ENCODE measurements around the gene INPP5A. TPM values are rescaled to one million over a fixed set of nuclear protein-coding genes. Genes with fewer than 3 reads are reported as not detected.

Gene INPP5A
- total RNA-seq, 2 experiments from 2014 or later = 4.8 to 4.9 TPM

DNA sequence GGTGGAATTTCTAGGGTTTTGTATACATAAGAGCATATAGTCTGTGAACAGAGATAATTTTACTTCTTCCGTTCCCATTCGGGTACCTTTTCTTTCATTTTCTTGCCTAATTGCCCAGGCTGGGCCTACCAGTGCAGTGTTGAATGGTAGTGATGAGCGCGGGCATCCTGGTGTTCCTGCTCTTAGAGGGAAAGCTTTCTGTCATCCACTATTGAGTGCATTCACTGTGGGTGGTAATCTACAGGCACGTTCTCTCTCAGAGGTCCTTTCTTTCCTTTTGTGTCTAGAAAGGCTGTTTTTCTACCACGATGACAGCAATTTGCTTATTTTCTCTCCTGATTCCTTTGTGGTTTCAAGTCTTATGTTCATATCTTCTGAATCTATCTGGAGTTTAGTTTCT lies 65.0 kb downstream of the INPP5A start:
- CTCF ChIA-PET = no interaction called here

DNA sequence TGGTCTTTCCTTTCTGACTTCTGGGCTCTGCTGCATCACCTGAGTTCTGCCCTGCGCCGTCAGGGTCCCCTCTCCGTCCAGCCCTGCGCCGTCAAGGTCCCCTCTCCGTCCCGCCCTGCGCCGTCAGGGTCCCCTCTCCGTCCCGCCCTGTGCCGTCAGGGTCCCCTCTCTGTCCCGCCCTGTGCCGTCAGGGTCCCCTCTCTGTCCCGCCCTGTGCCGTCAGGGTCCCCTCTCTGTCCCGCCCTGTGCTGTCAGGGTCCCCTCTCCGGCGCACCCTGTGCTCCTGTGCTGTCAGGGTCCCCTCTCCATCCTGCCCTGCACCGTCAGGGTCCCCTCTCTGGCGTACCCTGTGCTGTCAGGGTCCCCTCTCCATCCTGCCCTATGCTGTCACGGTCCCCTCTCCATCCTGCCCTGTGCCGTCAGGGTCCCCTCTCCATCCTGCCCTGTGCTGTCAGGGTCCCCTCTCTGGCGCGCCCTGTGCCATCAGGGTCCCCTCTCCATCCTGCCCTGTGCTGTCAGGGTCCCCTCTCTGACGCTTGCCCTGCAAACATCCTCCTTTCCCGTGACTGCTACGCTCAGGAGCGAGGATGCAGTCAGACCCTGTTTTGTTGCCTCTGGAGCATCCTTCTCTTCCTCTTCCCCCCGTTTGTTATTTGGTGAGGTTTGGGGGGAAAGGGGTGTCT lies 66.4 kb downstream of the INPP5A start:
- CTCF ChIA-PET = no interaction called here
- POLR2A ChIA-PET = no interaction called here

More for the DNA sequence above, 65.0 kb downstream of the INPP5A start:
- POLR2A ChIA-PET = no interaction called here

DNA sequence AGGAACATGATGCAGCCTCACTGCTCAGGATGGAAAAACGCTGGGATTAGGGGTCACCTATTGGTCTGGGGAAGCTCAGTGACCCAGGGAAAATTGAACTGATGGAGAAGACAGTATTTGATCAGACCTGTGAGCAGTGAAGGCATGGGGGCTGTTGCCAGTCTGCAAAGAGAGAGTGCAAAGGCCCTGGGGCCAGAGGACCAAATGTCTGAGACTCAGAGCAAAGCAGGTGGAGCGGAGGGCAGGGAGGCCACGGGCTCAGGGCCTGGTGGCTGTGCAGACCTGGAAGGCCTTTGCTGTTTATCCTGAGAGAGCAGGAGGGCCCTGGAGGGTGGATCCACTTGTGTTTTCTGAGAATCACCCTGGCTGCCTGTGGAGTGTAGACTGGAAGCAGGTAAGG lies 67.1 kb downstream of the INPP5A start:
- CTCF ChIA-PET = no interaction called here
- POLR2A ChIA-PET = no interaction called here

DNA sequence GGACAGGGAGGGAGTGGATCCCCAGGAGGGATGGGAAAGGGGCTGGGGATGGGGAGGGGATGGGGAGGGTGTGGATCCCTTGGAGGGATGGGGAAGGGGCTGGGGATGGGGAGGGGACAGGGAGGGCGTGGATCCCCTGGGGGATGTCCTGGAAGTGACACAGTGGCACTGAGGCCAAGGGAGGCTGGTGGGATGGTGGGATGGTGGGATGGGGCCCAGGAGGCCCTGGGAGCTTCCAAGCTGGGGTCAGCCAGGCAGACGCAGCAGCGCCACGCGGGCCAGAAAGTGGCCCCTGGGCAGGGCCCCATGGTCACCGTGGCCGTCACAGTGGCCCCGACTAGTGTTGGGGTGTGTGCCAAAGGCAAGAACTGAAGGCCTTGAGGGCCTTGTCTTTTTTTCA lies 67.8 kb downstream of the INPP5A start:
- ChIA-PET POLR2A (no interaction called here), CTCF (no interaction called here)

DNA sequence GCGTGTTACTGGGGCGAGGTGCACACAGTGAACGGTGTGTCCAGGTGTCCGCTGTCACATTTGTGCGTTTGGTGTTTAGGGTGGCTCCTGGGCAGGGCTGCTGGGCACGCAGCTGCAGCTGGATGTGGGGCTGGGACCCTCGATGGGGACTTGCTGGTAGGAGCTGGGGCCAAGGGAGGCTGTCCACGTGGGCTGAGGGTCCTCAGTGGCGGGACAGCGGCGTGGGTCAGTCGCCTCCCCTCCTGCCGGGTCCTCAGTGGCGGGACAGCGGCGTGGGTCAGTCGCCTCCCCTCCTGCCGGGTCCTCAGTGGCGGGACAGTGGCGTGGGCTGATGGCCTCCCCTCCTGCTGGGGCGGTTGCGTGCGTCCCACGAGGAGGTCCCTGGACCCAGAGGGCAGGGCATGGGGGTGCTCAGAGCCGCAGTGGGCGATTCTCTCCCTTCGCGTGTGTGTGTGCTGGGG lies 68.5 kb downstream of the INPP5A start:
- ChIA-PET CTCF (no interaction called here), POLR2A (no interaction called here)

DNA sequence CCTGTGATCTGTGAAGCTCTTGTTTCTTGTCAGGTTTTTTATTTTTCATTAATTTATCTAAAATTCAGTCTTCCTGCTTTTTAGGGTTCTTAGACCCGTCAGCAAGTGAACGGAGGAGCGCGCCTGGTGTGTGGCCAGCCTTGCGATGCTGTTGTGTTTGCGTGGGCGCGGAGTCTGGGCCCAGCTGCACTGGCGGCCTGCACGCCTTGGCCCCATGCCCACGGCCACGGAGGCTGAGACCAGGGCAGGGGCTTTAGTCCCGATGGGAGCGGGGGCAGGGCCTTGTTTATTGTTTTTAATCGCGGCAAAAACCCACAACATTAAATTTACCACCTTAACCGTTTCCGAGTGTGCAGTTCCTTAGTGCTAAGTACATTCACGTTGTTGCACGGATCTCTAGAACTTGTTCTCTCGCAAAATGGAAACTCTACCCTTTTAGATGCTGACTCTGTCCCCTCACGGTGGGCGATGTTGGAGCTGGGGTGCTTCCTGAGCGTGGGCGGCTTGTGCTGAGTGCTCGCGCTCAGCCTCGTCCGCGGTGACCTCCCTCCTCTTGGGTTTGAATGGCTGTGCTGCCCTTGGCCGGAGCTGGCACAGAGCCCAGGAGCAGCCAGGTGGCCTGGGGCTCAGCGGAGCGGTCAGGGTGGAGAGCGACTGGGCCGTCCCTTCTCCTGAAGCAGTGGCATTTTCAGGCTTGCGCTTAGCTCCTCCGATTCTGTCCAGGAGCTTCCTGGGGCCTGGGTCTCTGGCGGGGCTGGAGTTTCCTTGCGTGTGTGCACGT lies 69.1 kb downstream of the INPP5A start:
- ChIA-PET POLR2A (no interaction called here), CTCF (no interaction called here)

DNA sequence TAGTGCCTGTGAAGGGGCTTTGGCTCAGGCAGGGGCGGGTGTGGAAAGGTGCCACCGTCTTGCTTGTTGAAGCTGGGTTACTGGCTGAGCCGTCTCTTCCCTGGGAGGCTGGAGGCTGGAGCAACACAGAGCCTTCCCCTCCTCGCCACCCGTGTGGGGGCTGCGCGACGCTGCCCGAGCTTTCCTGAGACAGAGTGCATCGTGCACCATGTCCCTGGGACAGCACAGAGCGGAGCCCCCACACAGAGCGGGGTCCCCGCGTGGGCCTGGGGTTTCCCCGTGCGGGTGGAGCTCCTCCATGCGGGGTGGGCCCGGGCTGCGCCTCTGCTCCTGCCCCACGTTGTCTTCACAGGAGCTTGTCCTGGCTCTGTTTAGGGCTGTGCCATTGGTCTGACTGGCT lies 69.9 kb downstream of the INPP5A start:
- POLR2A ChIA-PET = no interaction called here
- CTCF ChIA-PET = no interaction called here

DNA sequence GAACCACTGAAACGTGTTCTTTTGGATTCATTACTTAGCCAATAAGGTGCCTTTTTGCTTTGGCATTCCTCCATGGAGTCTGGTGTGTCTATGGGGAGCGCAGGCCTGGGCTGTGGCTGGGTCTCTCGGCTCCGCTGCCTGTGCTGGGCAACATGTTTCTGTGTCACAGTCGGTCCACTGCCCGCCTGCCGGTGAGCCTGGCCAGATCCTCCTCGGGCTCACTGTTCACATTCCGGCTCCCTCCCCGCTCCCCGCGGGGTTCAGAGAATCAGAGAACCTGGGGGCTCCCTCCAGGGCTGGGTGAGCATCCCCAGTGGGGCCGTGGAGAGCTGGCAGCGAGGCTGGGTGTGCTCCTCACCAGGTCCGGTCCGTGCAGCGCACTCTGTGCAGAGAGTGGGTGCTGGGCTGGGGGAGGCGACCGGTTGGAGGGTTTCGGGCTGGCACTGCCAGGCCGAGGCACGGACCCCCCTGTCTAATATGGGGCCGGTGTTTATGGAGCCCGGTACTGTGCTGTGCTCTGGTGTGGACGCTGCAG lies 70.4 kb downstream of the INPP5A start:
- CTCF ChIA-PET = no interaction called here
- POLR2A ChIA-PET = no interaction called here

DNA sequence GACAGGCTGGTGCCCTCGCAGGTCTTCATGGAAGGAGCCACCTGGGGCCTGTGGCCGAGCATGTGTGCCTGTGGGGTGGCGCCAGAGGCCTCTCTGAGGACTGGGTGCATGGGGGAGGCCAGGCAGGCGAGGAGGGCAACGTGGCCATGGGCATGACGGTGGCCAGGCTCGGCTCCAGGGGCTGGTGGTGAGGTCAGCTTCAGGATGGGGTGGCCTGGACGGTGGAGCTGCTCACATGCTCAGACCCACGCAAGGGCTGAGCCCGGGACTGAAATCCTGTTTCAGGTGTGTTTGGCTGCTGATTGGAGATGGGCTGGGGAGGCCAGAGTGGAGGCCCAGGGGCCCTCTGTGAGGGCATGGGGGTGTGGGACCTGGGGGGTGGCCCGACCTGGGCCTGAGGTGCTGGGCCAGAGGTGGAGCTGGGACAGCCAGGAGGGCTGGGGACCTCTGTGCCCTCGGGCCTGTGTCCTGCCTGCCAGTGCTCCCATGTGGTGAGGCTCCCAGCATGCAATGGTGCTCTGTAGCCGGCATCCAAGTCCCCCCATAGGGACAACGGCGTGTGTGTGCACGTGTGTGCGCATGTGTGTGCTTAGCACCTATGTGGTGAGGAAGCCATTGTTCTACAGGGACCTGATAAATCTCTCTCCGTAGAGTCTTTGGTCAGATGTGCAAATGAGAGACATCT lies 71.1 kb downstream of the INPP5A start:
- ChIA-PET POLR2A (no interaction called here), CTCF (no interaction called here)

DNA sequence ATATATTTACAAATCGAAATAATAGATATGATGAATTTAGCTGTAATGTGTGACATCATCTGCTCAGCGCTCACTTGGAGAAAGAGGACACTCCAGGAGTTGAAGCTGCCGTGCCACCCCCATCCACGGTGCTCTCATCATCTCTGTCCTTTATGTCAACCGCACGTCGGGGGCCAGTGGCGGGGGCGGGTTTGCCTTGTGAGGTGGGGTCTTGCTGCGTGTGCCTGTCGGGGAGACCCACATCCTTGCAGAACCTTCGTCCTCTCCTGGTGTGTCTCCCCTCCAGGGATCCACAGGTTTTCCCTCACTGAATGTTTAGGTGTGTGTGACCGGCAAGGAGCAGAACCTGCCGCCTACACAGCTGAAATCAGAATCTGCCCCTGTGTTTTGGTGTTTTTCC lies 71.6 kb downstream of the INPP5A start:
- POLR2A ChIA-PET = no interaction called here
- CTCF ChIA-PET = no interaction called here

DNA sequence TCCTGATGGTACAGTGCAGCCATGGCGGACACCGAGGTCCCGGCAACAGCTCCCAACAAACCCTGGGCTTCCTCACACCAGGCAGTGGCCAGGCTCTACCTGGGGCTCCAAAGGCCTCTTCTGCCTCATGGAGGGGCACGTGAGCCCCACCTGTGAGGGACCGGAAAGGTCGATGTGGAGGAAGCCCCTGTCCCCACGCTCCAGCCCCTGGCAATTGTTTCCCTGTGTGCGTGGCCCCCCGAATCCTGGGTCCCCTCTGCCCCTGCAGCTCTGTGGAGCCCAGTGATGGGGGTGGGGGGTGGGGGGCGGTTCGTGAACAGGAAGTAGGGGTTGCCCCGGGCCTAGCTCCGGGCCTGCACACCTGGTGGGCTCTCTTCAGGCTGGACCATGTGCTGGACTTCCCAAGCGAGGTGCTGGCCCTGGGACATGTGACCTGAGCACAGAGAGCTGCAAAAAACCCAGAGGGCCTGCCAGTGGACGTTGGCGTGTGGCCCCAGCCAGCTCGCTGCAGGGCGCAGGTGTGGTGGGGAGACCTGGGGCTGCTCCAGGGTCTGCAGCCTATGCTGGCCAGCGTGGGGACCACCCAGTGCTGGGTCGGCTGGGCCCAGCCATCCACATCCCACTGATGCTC lies 72.6 kb downstream of the INPP5A start:
- POLR2A ChIA-PET = no interaction called here
- CTCF ChIA-PET = no interaction called here

DNA sequence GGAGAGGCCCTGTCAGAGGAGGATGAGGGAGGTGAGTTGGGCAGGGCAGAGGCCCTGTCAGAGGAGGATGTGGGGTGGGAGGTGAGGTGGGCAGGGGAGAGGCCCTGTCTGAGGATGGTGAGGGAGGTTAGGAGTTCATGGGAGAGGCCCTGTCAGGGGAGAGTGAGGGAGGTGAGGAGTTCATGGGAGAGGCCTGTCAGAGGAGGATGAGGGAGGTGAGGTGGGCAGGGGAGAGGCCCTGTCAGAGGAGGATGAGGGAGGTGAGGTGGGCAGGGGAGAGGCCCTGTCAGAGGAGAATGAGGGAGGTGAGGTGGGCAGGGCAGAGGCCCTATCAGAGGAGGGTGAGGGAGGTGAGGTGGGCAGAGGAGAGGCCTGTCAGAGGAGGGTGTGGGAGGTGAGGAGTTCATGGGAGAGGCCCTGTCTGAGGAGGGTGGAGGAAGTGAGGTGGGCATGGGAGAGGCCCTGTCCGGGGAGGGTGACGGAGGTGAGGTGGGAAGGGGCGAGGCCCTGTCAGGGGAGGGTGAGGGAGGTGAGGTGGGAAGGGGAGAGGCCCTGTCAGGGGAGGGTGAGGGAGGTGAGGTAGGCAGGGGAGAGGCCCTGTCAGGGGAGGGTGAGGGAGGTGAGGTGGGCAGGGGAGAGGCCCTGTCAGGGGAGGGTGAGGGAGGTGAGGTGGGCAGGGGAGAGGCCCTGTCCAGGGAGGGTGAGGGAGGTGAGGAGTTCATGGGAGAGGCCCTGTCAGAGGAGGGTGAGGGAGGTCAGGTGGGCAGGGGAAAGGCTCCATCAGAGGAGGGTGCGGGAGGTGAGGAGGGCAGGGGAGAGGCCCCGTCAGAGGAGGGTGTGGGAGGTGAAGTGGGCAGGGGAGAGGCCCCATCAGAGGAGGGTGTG lies 73.7 kb downstream of the INPP5A start:
- POLR2A ChIA-PET = no interaction called here
- CTCF ChIA-PET = interaction anchor here (1.1 kb wide), 1 partner anchor 10 kb away, joined by 3 read pairs; no protein-coding TSS in a partner anchor

DNA sequence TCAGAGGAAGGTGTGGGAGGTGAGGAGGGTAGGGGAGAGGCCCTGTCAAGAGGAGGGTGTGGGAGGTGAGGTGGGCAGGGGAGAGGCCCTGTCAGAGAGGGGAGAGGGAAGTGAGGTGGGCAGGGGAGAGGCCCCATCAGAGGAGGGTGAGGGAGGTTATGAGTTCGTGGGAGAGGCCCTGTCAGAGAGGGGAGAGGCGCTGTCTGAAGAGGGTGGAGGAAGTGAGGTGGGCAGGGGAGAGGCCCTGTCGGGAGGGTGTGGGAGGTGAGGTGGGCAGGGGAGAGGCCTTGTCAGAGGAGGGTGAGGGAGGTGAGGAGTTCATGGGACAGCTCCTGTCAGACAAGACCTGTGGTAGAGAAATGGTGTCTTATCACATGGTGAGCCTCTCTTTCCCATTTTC lies 74.4 kb downstream of the INPP5A start:
- ChIA-PET POLR2A (no interaction called here), CTCF (interaction anchor here (1.0 to 1.1 kb wide), 2 partner anchors 10 to 33 kb away, joined by 3 read pairs; no protein-coding TSS in a partner anchor)

DNA sequence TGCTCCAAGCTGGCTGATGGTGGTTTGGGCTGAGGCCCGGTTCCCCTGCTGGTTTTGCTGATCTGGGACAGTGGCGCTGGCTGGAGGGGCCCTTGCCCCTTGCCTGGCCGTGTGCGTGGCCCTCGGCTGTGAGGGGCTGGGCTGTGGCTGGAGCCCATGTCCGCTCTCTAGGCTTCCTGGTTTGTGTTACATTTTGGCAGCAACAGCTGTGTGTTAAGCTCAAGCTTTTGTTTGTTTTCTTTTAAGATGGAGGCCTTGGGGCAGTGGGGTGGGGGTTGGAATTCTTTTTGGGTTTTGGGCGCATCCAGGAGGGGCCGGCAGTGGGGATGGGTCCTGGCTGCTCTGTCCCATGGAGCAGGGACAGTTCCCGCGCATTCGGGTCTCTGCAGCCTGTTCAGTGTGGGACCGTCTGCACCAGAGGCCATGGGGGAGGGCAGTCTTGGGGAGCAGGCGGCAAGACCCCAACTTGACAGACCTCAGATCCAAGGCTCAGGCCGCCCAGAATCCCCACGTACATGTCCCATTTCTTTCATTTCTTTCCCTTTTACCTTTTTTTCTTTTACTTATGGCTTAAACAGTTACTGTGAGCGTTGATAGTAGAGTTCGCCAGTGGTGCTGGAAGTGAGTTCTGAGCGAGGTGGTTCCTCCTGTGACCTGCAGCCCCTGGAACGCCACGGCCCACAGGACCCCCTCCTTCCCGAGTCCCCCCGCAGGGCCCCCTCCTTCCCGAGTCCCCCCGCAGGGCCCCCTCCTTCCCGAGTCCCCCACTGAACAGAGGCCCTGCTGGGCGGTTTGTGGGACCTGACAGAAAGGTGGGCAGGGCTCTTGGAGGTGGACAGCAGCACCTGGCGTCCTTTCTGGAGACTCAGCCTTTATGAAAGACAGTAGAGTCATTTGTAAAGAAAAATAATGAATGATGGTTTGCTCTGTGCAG lies 75.3 kb downstream of the INPP5A start:
- ChIA-PET POLR2A (no interaction called here), CTCF (interaction anchor here (1.0 to 1.1 kb wide), 2 partner anchors 9 to 34 kb away, joined by 3 read pairs; no protein-coding TSS in a partner anchor)

DNA sequence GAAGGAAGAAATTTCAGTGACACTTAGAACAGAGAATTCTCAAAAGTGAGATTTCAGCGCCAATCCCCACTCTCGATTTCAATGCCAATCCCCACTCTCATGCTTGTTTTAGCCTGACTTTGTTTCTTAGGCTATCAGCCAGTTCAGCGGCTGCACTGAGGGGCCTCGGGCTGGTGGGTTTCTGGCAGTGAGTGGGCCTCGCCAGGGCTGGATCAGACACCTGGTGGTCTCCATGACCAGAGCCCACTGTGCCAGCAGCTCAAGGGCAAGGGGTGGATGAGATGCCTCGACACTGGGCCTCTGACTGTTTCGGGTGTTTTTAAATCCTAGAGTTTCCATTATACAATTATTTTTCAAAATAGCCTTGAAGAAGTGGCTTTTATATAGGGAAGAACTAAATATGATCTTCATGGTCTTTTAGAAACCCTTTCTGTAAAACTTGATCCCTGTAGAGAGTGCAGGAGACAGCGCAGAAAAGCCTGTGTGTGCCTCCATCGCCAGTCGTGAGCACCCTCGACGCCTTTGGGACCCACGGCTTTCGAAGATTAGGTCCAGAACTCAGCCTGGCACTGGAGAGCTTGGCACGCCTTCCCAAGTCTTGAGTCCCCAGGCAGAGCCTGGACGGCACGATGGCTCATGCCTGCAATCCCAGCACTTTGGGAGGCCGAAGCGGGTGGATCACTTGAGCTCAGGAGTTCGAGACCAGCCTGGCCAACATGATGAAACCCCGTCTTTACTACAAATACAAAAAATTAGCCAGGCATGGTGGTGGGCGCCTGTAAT lies 76.2 kb downstream of the INPP5A start:
- ChIA-PET CTCF (no interaction called here), POLR2A (no interaction called here)

DNA sequence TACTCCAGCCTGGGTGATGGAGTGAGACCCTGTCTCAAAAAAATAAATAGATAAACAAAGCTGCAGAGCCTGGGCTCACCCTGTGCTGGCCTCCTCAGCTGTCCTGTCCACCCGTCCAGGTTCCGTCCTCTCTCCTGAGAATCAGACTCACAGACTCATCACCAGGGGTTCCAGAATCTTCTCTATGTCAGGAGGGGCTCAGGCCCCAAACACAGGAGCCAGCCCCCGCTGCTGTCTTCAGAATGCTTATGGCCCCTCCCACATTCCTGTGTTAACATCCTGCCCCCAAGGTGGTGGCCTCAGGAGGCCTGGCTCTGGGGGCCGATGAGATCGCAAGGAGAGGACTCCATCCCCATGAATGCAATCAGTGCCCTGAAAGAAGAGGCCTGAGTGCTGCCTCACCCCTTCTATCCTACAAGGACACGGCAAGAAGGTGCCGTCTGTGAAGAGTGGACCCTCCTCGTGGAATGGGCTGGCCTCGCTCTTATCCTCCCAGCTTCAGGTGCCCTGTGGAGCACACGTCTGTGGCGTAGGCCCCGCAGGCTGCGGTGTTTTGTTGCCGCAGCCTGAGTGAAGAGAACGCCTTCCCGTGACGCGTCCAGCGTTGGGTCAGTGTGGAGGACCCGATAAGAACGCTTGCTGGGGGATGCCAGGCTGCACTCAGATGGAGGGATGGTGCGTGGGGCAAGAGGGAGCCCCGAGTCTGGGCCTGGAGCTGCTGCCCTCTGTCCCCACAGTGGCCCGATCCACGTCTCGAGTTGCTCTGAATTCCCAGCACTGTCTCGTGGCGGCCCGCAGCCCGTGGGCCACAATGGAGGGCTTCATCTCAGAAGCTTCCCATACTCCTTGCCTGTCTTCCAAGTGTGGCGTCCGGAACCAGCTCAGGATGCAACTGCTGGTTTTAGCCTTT lies 77.1 kb downstream of the INPP5A start:
- ChIA-PET POLR2A (no interaction called here), CTCF (no interaction called here)

All from activated CD8-positive, alpha-beta memory T cell treated with anti-CD3 and anti-CD28 coated beads for 36 hours (primary cell).